Mesothelial cell of epicardium (in vitro differentiated cells): Measurements from ENCODE around the gene CALN1. TPM values are rescaled to one million over a fixed set of nuclear protein-coding genes. Genes with fewer than 3 reads are reported as not detected.
"Not testable (repeated sequence)": the region's sequence is repeated elsewhere in the genome, so short reads cannot be mapped to it uniquely, and the experiment has no call there.

Source experiments
- DNase-seq, 2 experiments: peaks; one replicate each; pipeline ENCODE4 v3.0.0; 2021; ENCODE audit warnings: low spot score in 2 of 2; ENCODE audit not compliant: unreplicated experiment in 2 of 2
- H3K27ac Mint-ChIP-seq: 2 replicates; pipeline ENCODE4 v1.8.0; 2021; ENCODE audit warnings: mixed read lengths
- H3K27me3 Mint-ChIP-seq: 2 replicates; pipeline ENCODE4 v1.8.0; 2021; ENCODE audit warnings: low read depth, mixed read lengths
- H3K36me3 Mint-ChIP-seq: 2 replicates; pipeline ENCODE4 v1.8.0; 2021; ENCODE audit warnings: mixed read lengths
- H3K4me1 Mint-ChIP-seq: 2 replicates; pipeline ENCODE4 v1.8.0; 2021; ENCODE audit warnings: mixed read lengths
- H3K4me3 Mint-ChIP-seq: 2 replicates; pipeline ENCODE4 v1.8.0; 2021; ENCODE audit warnings: mild to moderate bottlenecking, moderate library complexity, mixed read lengths
- H3K9me3 Mint-ChIP-seq: 2 replicates; pipeline ENCODE4 v1.8.0; 2021; ENCODE audit warnings: mixed read lengths
- total RNA-seq: library from RNA; stranded (reverse); gene quantifications from 3 replicates; pipeline ENCODE4 v1.2.1, GENCODE V29; 2021
- TF ChIP-seq, protein P1 (sequence below): fragments of 200-600 bp; sonication (generic); IDR thresholded peaks from one replicate; pipeline ENCODE4 v1.5.0; 2021; ENCODE audit warnings: antibody characterized with exemption; ENCODE audit not compliant: unreplicated experiment

CALN1 gene
- total RNA-seq, 1 donor from 2014 or later, result 1.1 TPM

DNA sequence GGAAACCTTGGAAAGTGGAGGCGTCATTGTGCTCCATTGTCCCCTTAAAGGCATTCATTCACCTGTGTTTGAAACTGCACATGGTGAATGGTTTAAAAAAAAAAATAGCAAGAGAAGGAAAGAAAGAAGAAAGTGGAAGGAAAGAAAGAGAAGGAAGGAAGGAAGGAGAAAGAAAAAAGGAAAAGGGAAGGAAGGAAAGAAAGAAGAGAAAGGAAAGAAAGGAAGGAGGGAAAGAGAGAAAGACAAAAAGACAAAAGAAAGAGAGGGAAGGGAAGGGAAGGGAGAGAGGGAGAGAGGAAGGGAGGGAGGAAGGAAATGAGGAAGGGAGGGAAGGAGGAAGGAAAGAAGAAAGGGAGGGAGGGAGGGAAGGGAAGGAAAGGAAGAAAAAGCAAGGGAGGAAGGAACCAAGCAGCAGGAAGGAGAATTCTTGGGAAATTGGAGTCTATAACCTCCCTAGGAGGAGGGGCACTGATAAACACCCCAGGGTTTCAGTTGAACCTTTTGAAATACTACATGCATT is 66.9 kb downstream of the CALN1 start:
- Mint-ChIP-seq H3K27ac (no peak overlapping the region), H3K9me3 (peaks cover 6% of the 10 kb centered on the region), H3K27me3 (peaks cover 78% of the 10 kb centered on the region), H3K4me1 (no peaks in the 10 kb centered on the region), H3K4me3 (no peak overlapping the region), H3K36me3 (no peaks in the 10 kb centered on the region)
- TF ChIP-seq, protein P1, sequence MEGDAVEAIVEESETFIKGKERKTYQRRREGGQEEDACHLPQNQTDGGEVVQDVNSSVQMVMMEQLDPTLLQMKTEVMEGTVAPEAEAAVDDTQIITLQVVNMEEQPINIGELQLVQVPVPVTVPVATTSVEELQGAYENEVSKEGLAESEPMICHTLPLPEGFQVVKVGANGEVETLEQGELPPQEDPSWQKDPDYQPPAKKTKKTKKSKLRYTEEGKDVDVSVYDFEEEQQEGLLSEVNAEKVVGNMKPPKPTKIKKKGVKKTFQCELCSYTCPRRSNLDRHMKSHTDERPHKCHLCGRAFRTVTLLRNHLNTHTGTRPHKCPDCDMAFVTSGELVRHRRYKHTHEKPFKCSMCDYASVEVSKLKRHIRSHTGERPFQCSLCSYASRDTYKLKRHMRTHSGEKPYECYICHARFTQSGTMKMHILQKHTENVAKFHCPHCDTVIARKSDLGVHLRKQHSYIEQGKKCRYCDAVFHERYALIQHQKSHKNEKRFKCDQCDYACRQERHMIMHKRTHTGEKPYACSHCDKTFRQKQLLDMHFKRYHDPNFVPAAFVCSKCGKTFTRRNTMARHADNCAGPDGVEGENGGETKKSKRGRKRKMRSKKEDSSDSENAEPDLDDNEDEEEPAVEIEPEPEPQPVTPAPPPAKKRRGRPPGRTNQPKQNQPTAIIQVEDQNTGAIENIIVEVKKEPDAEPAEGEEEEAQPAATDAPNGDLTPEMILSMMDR, result no peak
- no peak for DNase-seq

DNA sequence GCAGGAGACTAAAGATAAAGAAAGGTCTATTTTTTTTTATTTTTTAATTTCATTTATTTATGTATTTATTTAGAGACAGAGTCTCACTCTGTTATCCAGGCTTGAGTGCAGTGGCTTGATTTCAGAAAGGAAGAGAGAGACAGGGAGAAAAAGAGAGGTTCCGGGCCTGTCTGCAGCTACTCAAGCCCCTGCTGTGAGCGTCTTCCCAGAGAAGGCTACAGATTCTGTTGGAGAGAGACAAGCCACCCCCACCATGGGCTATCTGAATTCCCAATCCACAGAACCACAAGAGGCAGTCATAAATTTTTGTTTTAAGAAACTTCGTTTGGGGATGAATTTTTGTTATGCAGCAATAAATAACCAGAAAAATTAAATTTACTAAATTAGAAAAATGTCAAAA is 68.1 kb downstream of the CALN1 start:
- H3K9me3 Mint-ChIP-seq, result peaks cover 14% of the 10 kb centered on the region
- no peak for DNase-seq
- peaks cover 80% of the 10 kb centered on the region for H3K27me3 Mint-ChIP-seq
- H3K36me3 Mint-ChIP-seq, result no peaks in the 10 kb centered on the region
- TF ChIP-seq, protein P1, result no peak
- no peaks in the 10 kb centered on the region for H3K4me1 Mint-ChIP-seq
- H3K27ac Mint-ChIP-seq, result no peak overlapping the region
- no peak overlapping the region for H3K4me3 Mint-ChIP-seq

GRCh38 chr7:72343354-72343753 is 68.8 kb downstream of the CALN1 start:
- DNase-seq, H3K4me1 Mint-ChIP-seq, H3K36me3 Mint-ChIP-seq, H3K4me3 Mint-ChIP-seq, H3K27ac Mint-ChIP-seq: not testable (repeated sequence)
- Mint-ChIP-seq H3K9me3 (peaks cover 17% of the 10 kb centered on the region), H3K27me3 (peaks cover 80% of the 10 kb centered on the region)

DNA sequence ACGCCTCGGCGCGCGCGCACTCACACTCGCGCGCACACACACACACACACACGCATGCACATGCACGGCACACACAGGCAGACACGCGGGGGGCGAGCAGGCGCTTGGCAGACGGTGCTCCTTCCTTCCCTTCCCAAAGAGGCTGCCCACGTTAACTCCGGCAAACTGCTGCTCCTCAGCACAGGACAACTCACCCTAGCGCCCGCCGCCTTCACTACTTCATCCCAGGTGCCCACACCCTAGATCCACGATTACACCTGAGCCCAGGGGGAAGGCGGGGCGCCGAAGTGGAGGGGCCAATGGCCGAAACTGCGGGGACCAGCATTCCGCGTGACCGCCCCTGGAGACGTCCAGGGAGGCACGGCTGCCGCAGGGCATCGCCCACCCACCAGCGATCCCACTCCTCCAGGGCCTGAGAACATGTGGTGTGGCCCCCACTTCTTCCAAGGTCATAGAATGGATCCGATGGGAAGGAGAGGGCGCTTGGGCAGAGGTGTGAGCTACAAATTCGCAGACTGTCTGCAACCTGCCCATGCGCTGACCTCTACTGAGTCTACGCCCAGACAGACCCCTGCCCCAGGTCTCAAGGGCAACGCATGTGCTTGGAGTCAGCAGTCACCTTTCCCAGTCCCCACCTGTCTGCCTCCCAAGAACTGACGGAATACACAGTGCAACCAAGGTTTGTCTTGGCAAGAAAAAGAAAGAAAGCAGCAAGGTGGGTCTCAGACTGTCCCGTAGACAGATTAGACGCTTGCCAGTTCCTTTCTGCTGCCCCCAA is 74.6 kb downstream of the CALN1 start:
- peaks cover 5% of the 10 kb centered on the region for H3K4me1 Mint-ChIP-seq
- peak overlapping the region; percentile 66 for H3K4me3 Mint-ChIP-seq
- peaks cover 23% of the 10 kb centered on the region for H3K9me3 Mint-ChIP-seq
- peaks cover 93% of the 10 kb centered on the region for H3K27me3 Mint-ChIP-seq
- TF ChIP-seq, protein P1, result no peak
- no peaks in the 10 kb centered on the region for H3K36me3 Mint-ChIP-seq
- DNase-seq, result no peak
- H3K27ac Mint-ChIP-seq, result no peak overlapping the region

GRCh38 chr7:72336632-72337389 is 75.3 kb downstream of the CALN1 start:
- no peaks in the 10 kb centered on the region for H3K36me3 Mint-ChIP-seq
- H3K4me1 Mint-ChIP-seq, result peaks cover 5% of the 10 kb centered on the region
- H3K9me3 Mint-ChIP-seq, result peaks cover 23% of the 10 kb centered on the region
- no peak overlapping the region for H3K27ac Mint-ChIP-seq
- TF ChIP-seq, protein P1, result no peak
- H3K4me3 Mint-ChIP-seq, result peak overlapping the region; percentile 66
- H3K27me3 Mint-ChIP-seq, result peaks cover 94% of the 10 kb centered on the region
- DNase-seq, result peak; percentile 20 to 50

- H3K9me3 Mint-ChIP-seq, result peaks cover 23% of the 10 kb centered on the region
- H3K27me3 Mint-ChIP-seq, result peaks cover 93% of the 10 kb centered on the region
- DNase-seq, result no peak
- TF ChIP-seq, protein P1, result no peak
- peak overlapping the region; percentile 36 for H3K4me3 Mint-ChIP-seq
- no peaks in the 10 kb centered on the region for H3K36me3 Mint-ChIP-seq
- H3K4me1 Mint-ChIP-seq, result peaks cover 5% of the 10 kb centered on the region
- no peak overlapping the region for H3K27ac Mint-ChIP-seq
Observed at GRCh38 chr7:72336382-72336631, 75.8 kb downstream of the CALN1 start.
